ENCODE results near the gene SERPINF2.
A peak's percentile ranks its signal among the peaks of the same experiment; 100 is the strongest.

Gene SERPINF2

GRCh38 chr17:1713160-1713877 lies 29.4 kb upstream of the SERPINF2 start:
- H3K4me1 ChIP-seq (ENCODE audit: insufficient read depth, poor library complexity, severe bottlenecking) = peaks cover 22% of the 10 kb centered on the region

GRCh38 chr17:1713878-1714426 lies 28.7 kb upstream of the SERPINF2 start:
- TF ChIP-seq, protein P1, sequence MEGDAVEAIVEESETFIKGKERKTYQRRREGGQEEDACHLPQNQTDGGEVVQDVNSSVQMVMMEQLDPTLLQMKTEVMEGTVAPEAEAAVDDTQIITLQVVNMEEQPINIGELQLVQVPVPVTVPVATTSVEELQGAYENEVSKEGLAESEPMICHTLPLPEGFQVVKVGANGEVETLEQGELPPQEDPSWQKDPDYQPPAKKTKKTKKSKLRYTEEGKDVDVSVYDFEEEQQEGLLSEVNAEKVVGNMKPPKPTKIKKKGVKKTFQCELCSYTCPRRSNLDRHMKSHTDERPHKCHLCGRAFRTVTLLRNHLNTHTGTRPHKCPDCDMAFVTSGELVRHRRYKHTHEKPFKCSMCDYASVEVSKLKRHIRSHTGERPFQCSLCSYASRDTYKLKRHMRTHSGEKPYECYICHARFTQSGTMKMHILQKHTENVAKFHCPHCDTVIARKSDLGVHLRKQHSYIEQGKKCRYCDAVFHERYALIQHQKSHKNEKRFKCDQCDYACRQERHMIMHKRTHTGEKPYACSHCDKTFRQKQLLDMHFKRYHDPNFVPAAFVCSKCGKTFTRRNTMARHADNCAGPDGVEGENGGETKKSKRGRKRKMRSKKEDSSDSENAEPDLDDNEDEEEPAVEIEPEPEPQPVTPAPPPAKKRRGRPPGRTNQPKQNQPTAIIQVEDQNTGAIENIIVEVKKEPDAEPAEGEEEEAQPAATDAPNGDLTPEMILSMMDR (IDR thresholded peaks at IDR 0.05; ENCODE audit: poor library complexity, severe bottlenecking) = peak; percentile 64
- DNase-seq (ENCODE audit: low spot score) (peak; percentile 63), ATAC-seq (ENCODE audit: low read depth) (no peak)
- Histone ChIP-seq H3K27me3 (ENCODE audit: insufficient read depth, poor library complexity, severe bottlenecking) (no peaks in the 10 kb centered on the region), H3K9me3 (ENCODE audit: severe bottlenecking) (no peaks in the 10 kb centered on the region), H3K4me1 (ENCODE audit: insufficient read depth, poor library complexity, severe bottlenecking) (peaks cover 22% of the 10 kb centered on the region), H3K27ac (ENCODE audit: poor library complexity, severe bottlenecking) (peak overlapping the region; percentile 93), H3K4me3 (ENCODE audit: severe bottlenecking) (peak overlapping the region; percentile 68), H3K36me3 (ENCODE audit: low read depth) (peaks cover 33% of the 10 kb centered on the region)

More at GRCh38 chr17:1713160-1713877, 29.4 kb upstream of the SERPINF2 start:
- Histone ChIP-seq H3K27ac (ENCODE audit: poor library complexity, severe bottlenecking) (peak overlapping the region; percentile 93), H3K4me3 (ENCODE audit: severe bottlenecking) (no peak overlapping the region), H3K9me3 (ENCODE audit: severe bottlenecking) (no peaks in the 10 kb centered on the region), H3K27me3 (ENCODE audit: insufficient read depth, poor library complexity, severe bottlenecking) (no peaks in the 10 kb centered on the region), H3K36me3 (ENCODE audit: low read depth) (peaks cover 33% of the 10 kb centered on the region)
- TF ChIP-seq, protein P1 (IDR thresholded peaks at IDR 0.05; ENCODE audit: poor library complexity, severe bottlenecking) = no peak
- no peak for DNase-seq (ENCODE audit: low spot score)
- no peak for ATAC-seq (ENCODE audit: low read depth)

DNA sequence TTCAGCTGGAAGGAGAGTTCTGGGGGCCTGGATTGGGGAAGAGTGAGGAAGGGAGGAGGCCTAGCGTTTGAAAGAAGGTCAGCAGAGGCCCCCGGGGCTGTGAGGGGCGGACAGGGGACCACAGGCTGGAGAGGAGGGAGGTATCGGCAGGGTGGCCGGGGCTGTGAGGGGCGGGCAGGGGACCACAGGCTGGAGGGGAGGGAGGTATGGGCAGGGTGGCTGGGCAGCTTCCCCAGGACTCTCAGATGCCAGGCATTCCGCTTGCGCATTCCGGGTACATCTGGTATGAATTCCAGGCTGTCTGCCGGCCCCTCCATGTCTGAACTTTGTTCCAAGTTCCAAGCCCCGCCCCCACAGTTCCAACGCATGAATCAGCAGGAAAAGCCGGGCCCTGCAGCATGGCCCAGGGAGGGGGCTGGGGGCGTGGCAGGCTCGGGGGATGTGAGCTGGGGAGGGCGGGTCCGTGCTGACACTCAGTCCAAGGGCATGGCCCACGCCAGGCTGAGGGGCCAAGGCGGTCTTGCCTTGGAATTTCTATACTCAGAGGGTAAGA lies 28.2 kb upstream of the SERPINF2 start:
- DNase-seq (ENCODE audit: low spot score) = peak; percentile 99
- ATAC-seq (ENCODE audit: low read depth) = peak; percentile 40
- H3K4me1 ChIP-seq (ENCODE audit: insufficient read depth, poor library complexity, severe bottlenecking) = peaks cover 22% of the 10 kb centered on the region
- TF ChIP-seq, protein P1 (IDR thresholded peaks at IDR 0.05; ENCODE audit: poor library complexity, severe bottlenecking) = no peak
- H3K36me3 ChIP-seq (ENCODE audit: low read depth) = peaks cover 33% of the 10 kb centered on the region
- H3K4me3 ChIP-seq (ENCODE audit: severe bottlenecking) = peak overlapping the region; percentile 68
- no peaks in the 10 kb centered on the region for H3K9me3 ChIP-seq (ENCODE audit: severe bottlenecking)
- no peaks in the 10 kb centered on the region for H3K27me3 ChIP-seq (ENCODE audit: insufficient read depth, poor library complexity, severe bottlenecking)
- peak overlapping the region; percentile 93 for H3K27ac ChIP-seq (ENCODE audit: poor library complexity, severe bottlenecking)

DNA sequence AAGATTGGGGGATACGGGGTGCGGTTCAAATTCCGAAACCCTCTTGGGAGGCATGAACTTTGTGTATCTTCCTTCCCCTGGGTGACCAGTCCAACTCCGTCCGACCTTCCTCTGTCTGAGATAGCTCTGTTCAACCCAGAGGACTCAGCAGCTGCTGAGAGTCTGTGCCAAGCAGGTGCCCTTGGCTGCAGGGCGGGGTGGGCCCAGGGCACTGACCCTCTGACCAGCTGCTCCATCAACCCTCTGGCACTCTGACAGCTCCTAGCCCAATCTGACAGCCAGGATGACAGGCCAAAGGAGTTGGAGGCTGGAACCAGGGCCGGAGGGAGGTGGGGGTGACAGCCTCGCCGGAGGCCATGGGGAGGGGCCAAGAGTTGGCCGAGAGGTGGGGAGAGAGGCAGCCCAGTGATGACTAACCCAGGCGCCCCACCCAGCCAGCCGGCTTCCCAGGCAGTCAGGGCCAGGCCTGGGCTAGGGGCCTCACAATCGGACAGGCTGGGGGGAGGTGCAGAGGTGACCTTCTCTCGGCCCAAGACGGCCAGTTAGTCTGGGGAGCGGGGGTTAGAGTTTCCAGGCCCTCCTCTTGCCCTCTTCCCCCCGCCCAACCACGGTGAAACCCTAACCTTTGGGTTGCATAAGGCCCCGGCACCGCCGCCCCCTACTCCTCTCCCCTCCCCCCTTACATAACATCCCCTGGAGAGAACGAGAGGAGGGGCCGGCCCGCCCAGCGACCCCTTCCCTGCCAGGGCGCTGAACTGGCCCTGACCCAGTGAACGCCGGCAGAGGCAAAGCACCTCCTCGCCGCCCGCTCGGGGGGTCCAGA lies 27.5 kb upstream of the SERPINF2 start:
- peak overlapping the region; percentile 68 for H3K4me3 ChIP-seq (ENCODE audit: severe bottlenecking)
- no peaks in the 10 kb centered on the region for H3K27me3 ChIP-seq (ENCODE audit: insufficient read depth, poor library complexity, severe bottlenecking)
- peak overlapping the region; percentile 93 for H3K27ac ChIP-seq (ENCODE audit: poor library complexity, severe bottlenecking)
- TF ChIP-seq, protein P1 (IDR thresholded peaks at IDR 0.05; ENCODE audit: poor library complexity, severe bottlenecking) = no peak
- DNase-seq (ENCODE audit: low spot score) = peak; percentile 96
- peaks cover 22% of the 10 kb centered on the region for H3K4me1 ChIP-seq (ENCODE audit: insufficient read depth, poor library complexity, severe bottlenecking)
- peak; percentile 44 for ATAC-seq (ENCODE audit: low read depth)
- H3K36me3 ChIP-seq (ENCODE audit: low read depth) = peaks cover 33% of the 10 kb centered on the region
- no peaks in the 10 kb centered on the region for H3K9me3 ChIP-seq (ENCODE audit: severe bottlenecking)

Measured in RWPE2 (cell line).